Stimulated activated CD8-positive, alpha-beta memory T cell treated with anti-CD3 and anti-CD28 coated beads, Interleukin-4, amount 100 ng/mL, for 4 hours (primary cell): ENCODE results near the gene RASSF1.

Source experiments
- DNase-seq, 2 donors: peaks; one replicate each; pipeline ENCODE4 v3.0.0-alpha.2; 2020; ENCODE audit warnings: low read depth in 2 of 2, low spot score in 1 of 2

RASSF1 gene, protein sequence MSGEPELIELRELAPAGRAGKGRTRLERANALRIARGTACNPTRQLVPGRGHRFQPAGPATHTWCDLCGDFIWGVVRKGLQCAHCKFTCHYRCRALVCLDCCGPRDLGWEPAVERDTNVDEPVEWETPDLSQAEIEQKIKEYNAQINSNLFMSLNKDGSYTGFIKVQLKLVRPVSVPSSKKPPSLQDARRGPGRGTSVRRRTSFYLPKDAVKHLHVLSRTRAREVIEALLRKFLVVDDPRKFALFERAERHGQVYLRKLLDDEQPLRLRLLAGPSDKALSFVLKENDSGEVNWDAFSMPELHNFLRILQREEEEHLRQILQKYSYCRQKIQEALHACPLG

DNA sequence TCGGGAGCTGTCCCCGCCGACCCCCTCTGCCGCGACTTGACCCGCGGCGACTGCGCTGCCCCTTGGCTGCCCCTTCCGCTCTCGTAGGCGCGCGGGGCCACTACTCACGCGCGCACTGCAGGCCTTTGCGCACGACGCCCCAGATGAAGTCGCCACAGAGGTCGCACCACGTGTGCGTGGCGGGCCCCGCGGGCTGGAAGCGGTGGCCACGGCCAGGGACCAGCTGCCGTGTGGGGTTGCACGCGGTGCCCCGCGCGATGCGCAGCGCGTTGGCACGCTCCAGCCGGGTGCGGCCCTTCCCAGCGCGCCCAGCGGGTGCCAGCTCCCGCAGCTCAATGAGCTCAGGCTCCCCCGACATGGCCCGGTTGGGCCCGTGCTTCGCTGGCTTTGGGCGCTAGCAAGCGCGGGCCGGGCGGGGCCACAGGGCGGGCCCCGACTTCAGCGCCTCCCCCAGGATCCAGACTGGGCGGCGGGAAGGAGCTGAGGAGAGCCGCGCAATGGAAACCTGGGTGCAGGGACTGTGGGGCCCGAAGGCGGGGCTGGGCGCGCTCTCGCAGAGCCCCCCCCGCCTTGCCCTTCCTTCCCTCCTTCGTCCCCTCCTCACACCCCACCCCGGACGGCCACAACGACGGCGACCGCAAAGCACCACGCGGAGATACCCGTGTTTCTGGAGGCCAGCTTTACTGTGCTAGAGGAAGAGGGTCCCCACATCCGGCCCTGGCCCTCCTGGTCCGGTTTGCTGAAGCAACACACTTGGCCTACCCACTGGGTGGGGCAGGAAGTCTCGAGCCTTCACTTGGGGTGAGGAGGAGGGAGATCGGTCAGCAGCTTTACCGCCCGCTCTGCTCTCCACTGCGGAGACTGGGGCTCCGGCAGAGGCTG, at the start of gene RASSF1:
TSS of gene RASSF1 (minus strand) at position 389 of the 882 bp plus-strand sequence. CDS start at position 358, 31 bp downstream.
- peak in 1 of 2 donors; percentile 44 for DNase-seq

DNA sequence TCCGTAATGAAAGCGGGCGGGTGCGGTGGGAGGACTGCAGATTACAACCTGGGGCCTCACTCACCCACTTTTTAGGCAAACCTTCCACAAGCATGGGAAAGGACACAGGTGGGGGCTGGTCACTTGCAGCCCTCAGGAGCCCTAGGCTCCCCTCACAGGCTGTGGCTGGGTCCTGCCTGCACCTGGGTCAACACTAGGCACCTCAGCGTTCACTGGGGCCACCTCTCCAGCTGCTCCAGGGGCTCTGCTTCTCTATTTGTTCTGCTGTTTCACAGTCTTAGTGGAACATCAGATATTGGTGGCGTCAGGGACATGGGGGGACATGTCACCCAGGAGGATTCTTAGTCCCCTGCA, 48.8 kb upstream of the RASSF1 start:
- no peak for DNase-seq

DNA sequence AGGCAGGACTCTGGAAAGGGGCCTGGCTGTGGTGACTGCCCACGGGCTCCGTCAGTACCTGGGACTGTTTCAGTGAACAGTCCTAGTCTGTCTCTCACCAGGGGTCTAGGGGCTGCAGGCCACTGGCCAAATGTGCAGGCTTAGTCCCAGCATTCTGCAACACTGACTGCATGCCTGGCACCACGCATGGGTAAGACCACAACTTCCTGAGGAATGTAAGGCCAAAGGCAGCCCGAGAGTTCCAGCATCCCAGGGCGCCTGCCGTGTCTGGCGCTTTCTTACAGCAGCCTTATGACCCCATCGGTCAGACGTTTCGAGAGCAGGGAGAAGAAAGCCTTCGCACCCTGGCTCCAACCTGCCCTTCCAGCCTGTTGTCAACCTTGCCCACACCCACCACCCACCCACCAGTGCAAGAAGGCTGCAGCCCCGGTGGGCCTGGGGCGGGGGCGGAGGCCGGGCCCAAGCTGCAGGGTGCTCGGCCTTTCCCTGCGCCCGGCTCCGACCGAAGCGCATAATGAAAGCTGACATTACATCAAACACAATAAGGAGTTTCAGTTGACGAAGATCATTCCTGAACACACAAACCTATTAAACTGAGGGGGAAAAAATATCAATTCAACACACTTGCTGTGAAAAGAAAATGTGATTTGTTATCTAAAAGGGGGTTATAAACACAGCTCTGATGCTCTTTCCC, 48.2 kb upstream of the RASSF1 start:
- no peak for DNase-seq

- no peak for DNase-seq
Measured at GRCh38 chr3:50388016-50388719, 47.5 kb upstream of the RASSF1 start.

- no peak for DNase-seq
Measured at GRCh38 chr3:50385754-50386153, 45.1 kb upstream of the RASSF1 start.

DNA sequence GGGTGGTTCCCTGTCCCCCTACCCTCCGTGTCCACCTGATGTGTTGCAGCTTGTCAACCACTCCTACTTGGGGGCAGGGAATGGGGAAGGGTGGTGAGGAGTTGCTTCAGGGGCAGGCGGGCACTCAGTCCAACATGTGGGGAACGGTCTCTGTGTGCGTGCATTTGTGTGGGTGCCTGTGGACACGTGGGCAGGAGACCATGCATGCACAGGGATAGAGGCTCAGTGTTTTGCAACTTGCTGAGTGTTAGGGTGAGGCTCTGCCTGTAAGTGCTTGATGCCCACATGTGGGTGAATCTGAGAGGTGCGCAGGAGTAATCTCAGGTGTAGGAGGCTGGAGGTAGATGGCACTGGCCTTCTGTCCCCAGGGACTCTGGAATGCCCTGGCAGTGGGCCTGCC, 43.1 kb upstream of the RASSF1 start:
- no peak for DNase-seq

DNA sequence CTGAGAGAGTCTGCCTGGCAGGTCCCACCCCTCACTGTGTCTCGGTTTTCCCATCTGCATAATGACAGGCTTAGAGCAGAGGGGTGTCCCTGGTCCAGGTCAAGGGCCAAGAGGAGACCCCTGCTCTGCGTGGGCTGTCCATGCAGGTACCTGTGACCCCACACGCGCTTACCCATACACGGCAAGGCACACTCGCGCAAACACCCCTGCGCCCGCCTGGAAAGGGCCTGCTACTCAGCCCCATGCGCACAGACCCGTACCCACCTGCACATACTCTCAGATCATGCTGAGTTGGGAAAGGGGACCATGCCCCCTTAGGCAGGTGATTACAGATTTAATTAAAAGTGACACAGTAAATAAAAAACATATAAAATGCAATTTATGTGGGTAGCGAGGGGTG, 42.1 kb upstream of the RASSF1 start:
- no peak for DNase-seq

DNA sequence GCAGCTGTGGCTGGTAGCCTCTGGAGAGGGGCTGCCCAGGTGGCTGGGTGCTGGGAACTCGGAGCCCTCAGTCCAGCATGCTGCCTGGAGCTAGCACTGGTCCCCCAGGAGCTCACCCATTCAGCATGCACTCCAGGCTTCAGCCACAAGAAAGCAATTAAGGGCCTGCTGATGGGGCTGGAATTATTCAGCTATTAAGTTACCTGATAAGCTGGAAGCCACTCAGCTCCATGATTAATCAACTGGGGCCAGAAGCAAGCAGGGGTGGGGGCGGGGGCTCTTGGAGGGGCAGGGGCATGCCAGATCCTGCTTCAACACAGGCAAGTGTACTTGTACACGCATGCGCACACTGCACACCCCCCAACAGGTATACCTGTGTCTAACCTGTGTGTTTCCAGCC, 40.7 kb upstream of the RASSF1 start:
- DNase-seq: no peak

- DNase-seq: no peak
Measured at GRCh38 chr3:50380405-50381085, 39.9 kb upstream of the RASSF1 start.

DNA sequence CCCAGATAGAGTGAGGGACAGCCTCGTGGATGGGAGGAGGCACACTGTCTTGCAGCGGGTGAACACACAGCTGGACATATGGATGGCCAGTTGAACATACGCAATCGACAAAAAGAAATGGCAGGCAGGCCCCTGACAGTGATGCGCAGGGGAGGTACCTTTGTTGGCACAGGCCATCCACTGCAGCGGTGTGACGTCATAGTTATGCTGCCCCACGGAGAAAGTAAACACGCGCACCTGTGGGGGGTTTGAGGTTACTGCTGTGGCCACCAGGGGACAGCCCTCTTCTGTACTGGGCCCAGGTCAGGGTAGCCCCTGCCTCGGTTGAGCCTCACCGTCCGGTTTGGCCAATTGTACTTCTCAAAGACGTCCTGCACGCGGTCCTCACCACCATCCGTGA, 38.1 kb upstream of the RASSF1 start:
- DNase-seq: no peak

GRCh38 chr3:50378024-50378423, 37.4 kb upstream of the RASSF1 start:
- DNase-seq: no peak

DNA sequence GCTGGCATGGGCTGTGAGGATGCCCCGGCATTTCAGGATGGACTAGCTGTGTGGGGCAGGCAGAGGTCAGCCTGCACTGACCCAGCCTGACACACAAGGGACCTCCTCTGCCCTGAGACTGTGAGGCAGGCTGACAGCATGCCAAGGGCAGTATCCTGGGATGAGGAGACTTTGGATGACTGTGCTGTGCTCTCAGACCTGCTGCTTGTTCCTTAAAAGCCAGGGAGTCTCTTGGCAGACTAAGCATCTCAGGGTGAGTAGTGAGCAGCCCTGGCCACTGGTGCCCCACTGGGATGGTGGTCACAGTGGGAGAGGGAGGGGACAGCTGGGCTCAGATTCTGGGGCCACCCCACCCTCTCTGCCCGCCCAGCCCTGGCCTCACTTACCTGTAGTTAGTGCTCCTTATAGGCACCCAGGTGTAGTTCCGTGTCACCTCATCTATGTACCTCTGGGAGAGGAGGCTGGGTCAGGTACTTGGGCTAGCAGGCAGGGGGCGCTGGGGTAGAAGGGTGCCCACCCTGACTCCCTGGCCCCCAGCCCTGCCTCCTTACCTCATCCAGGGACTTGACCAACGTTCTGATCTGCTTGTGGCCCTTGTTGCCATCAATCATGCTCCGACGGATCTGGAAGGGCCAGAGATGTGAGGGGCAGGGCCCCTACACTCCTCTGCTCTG, 34.8 kb upstream of the RASSF1 start:
- no peak for DNase-seq

DNA sequence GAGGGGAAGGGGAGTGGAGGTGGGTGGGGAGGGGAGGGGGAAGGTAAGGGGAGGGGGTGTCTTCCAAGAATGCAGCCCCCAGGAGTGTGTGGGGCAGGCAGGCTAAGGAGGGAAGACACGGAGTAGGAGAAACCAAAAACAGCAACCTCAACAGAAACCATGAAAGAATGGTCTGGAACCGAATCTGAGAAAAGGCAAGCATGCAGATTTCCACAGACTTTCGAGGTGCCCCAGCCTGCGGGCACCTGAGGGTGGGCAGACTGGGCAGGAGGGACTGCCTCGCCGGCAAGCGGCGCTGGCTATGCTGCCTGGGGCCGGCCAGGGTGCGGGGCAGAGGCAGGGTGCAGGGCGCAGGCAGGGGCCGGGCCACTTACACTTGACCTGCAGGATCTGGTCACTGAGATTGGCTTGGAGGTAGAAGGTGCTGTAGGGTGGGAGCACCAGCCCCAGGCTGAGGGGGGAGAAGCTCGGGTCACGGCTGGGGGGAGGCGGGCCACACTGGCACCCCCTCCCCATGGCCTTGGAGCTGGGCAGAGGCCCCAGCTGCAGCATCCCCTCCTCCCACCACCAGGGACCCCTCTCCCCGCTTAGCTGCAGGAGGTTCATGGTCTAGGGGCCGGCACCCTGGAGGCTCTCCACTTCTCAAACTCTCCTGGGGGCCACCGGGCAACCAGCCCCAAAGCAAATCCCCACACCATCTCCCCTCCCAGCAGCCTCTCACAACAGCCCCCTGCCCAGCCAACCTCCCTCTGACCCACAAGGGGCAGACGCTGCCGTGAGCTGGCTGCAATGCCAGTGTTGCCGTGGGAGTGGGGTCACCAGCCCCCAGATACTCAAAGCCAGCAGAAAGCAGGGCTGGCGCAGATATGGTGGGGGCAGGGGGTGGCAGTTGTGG, 34.0 kb upstream of the RASSF1 start:
- DNase-seq: no peak

- DNase-seq: no peak
Measured at GRCh38 chr3:50373146-50374051, 32.8 kb upstream of the RASSF1 start.

DNA sequence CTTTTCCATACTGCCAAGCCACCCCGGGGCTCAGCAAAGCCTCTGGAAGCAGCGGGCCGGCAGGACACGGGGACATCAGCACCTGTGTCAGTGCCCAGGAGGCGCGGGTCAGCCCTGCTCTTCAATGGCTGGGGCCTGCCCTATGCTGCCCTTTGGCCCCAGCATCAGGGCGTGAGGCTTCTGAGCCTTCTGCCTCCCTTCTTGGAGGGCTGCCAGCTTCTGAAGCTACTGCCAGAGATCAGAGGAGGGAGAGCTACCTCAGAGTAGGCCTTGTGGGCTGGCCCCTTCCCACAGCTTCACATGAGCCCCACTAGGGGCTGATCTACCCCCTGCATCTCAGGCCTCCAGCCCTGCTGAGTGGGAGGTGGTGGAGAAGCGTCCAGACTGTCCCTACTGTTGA, 31.7 kb upstream of the RASSF1 start:
- DNase-seq: no peak

- no peak for DNase-seq
Measured at GRCh38 chr3:50371133-50371685, 30.6 kb upstream of the RASSF1 start.

GRCh38 chr3:50370594-50370993, 30.0 kb upstream of the RASSF1 start:
- no peak for DNase-seq
